Calu3 (cell line): ENCODE results near the gene CBL. TPM values are rescaled to one million over a fixed set of nuclear protein-coding genes. Genes with fewer than 3 reads are reported as not detected.

ENCODE experiments used
- BruUV-seq: library from RNA; stranded (reverse); fragments of 400-500 nt; replicated peaks from 2 replicates; lab custom pipeline; 2021; lab: Mats Ljungman, UMichigan
- CTCF ChIA-PET: fragments of 300-600 bp; sonication (Branson Sonifier 250); formaldehyde crosslinking; loops from one replicate; lab custom pipeline; 2022; ENCODE audit warnings: antibody characterized with exemption; lab: Charles Lee
- DNase-seq: peaks from one replicate; pipeline ENCODE4 v3.0.0; 2022
- H3K27ac Mint-ChIP-seq: one replicate; pipeline ENCODE4 v1.8.0; 2022; ENCODE audit warnings: mixed read lengths; ENCODE audit not compliant: unreplicated experiment
- H3K27me3 Mint-ChIP-seq: one replicate; pipeline ENCODE4 v1.8.0; 2022; ENCODE audit warnings: mixed read lengths; ENCODE audit not compliant: unreplicated experiment
- H3K36me3 Mint-ChIP-seq: one replicate; pipeline ENCODE4 v1.8.0; 2022; ENCODE audit warnings: mild to moderate bottlenecking, moderate library complexity, mixed read lengths; ENCODE audit not compliant: insufficient read depth, unreplicated experiment
- H3K4me1 Mint-ChIP-seq: one replicate; pipeline ENCODE4 v1.8.0; 2022; ENCODE audit warnings: mild to moderate bottlenecking, low read depth, mixed read lengths; ENCODE audit not compliant: unreplicated experiment
- H3K4me3 Mint-ChIP-seq: one replicate; pipeline ENCODE4 v1.8.0; 2022; ENCODE audit warnings: mild to moderate bottlenecking, low read depth, moderate library complexity, mixed read lengths; ENCODE audit not compliant: unreplicated experiment
- H3K9me3 Mint-ChIP-seq: one replicate; pipeline ENCODE4 v1.8.0; 2022; ENCODE audit warnings: low read depth, mixed read lengths; ENCODE audit not compliant: unreplicated experiment
- CTCF ChIP-seq: fragments of 200-600 bp; IDR thresholded peaks from one replicate; pipeline ENCODE4 v1.8.0; 2022; ENCODE audit warnings: antibody characterized with exemption; ENCODE audit not compliant: unreplicated experiment
- intact Hi-C: fragments of 100-400 bp; cut with micrococcal nuclease; formaldehyde crosslinking; loops from one replicate; pipeline ENCODE4 v1.10.0; 2022; ENCODE audit not compliant: unreplicated experiment
- total RNA-seq: library from RNA; stranded (reverse); gene quantifications from 2 replicates; pipeline ENCODE4 v1.2.3, GENCODE V29; 2022

CBL gene
- total RNA-seq, 1 experiment from 2014 or later, result 15.9 TPM

DNA sequence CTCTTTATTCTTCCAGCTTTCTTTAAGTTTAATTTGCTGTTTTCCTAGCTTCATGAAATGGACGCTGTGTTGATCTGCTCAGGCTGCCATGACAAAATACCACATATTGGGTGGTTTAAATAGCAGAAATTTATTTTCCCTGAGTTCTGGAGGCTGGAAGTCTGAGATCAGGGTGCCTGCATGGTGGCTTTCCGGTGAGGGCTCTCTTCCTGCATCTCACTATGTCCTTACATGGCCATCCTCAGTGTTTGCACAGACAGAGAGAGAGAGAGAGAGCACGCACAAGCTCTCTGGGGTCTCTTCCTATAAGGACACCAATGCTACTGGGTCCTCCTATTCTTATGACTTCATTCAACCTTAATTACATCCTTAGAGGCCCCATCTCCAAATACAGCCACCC, 82.1 kb downstream of the CBL start:
- BruUV-seq, result no TSS peak
- Mint-ChIP-seq H3K27ac (no peak overlapping the region), H3K9me3 (no peaks in the 10 kb centered on the region), H3K4me1 (no peaks in the 10 kb centered on the region), H3K4me3 (no peak overlapping the region), H3K36me3 (peaks cover 4% of the 10 kb centered on the region), H3K27me3 (no peaks in the 10 kb centered on the region)
- intact Hi-C loops, result no loop called here
- no peak for DNase-seq
- TF ChIP-seq CTCF, result no peak
- CTCF ChIA-PET, result no interaction called here

GRCh38 chr11:119290894-119291497, 84.9 kb downstream of the CBL start:
- Mint-ChIP-seq H3K27me3 (no peaks in the 10 kb centered on the region), H3K4me1 (no peaks in the 10 kb centered on the region), H3K4me3 (no peak overlapping the region), H3K9me3 (no peaks in the 10 kb centered on the region), H3K36me3 (no peaks in the 10 kb centered on the region), H3K27ac (no peak overlapping the region)
- intact Hi-C loops, result no loop called here
- CTCF ChIA-PET, result no interaction called here
- DNase-seq, result no peak
- TF ChIP-seq CTCF, result no peak
- no TSS peak for BruUV-seq

DNA sequence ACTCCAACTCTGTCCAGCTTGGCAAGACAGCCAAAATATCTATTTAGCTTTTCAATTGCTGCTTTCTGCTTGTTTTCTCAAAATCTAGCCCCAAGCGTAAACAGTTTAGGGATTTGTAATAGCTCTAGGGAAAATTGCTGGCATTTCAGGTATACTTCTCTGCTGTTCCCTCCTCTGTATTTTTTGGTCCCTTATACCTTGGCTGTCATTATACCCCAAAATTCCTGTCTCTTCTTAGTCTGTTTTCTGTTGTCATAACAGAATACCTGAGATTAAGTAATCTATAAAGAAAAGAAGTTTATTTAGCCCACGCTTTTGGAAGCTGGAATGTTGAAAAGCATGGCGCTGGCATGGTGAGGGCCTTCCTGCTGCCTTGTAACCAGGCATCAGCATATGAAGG, 87.3 kb downstream of the CBL start:
- no peaks in the 10 kb centered on the region for H3K4me1 Mint-ChIP-seq
- TF ChIP-seq CTCF, result no peak
- intact Hi-C loops, result no loop called here
- no peaks in the 10 kb centered on the region for H3K27me3 Mint-ChIP-seq
- H3K27ac Mint-ChIP-seq, result no peak overlapping the region
- no peaks in the 10 kb centered on the region for H3K36me3 Mint-ChIP-seq
- no peaks in the 10 kb centered on the region for H3K9me3 Mint-ChIP-seq
- no peak for DNase-seq
- CTCF ChIA-PET, result no interaction called here
- BruUV-seq, result no TSS peak
- no peak overlapping the region for H3K4me3 Mint-ChIP-seq

GRCh38 chr11:119295178-119295577, 89.0 kb downstream of the CBL start:
- H3K9me3 Mint-ChIP-seq, result no peaks in the 10 kb centered on the region
- no peaks in the 10 kb centered on the region for H3K4me1 Mint-ChIP-seq
- no peaks in the 10 kb centered on the region for H3K36me3 Mint-ChIP-seq
- DNase-seq, result no peak
- intact Hi-C loops, result no loop called here
- no peaks in the 10 kb centered on the region for H3K27me3 Mint-ChIP-seq
- no peak overlapping the region for H3K27ac Mint-ChIP-seq
- CTCF ChIA-PET, result interaction anchor here (0.6 to 1.2 kb wide), 3 partner anchors 22 to 193 kb away, joined by 3 to 7 read pairs (median 6); no protein-coding TSS in a partner anchor
- TF ChIP-seq CTCF, result no peak
- no peak overlapping the region for H3K4me3 Mint-ChIP-seq
- no TSS peak for BruUV-seq
